Transverse colon (tissue), 4 donors: Measurements from ENCODE around the gene CHST13. TPM values are rescaled to one million over a fixed set of nuclear protein-coding genes. Genes with fewer than 3 reads are reported as not detected.

Source experiments
- DNase-seq: peaks from one replicate; pipeline ENCODE4 v3.0.0-alpha.2; 2019
- H3K27ac ChIP-seq, 4 donors: fragments of 200-600 bp; sonication (generic); 2 replicates each; pipeline ENCODE4 v1.5.1; 2016 to 2018; ENCODE audit warnings: inconsistent platforms in 4 of 4
- H3K27me3 ChIP-seq: fragments of 200-600 bp; sonication (generic); 2 replicates; pipeline ENCODE4 v1.5.1; 2017; ENCODE audit warnings: inconsistent platforms
- H3K36me3 ChIP-seq, 4 donors: fragments of 200-600 bp; sonication (generic); 2 replicates each; pipeline ENCODE4 v1.5.1; 2017 to 2019; ENCODE audit warnings: inconsistent platforms in 4 of 4
- H3K4me1 ChIP-seq, 4 donors: fragments of 200-600 bp; sonication (generic); 2 replicates each; pipeline ENCODE4 v1.5.1; 2017 to 2020; ENCODE audit warnings: inconsistent platforms in 4 of 4
- H3K4me3 ChIP-seq, 4 donors: fragments of 200-600 bp; sonication (generic); 1 replicate in 1 of 4; 2 replicates in 3 of 4; pipeline versions ENCODE4 v1.5.1 to v1.6.1; 2017 to 2019; ENCODE audit warnings: inconsistent platforms in 4 of 4
- H3K9me3 ChIP-seq, 2 donors: fragments of 200-600 bp; sonication (generic); 2 replicates each; pipeline ENCODE4 v1.5.1; 2017 to 2019; ENCODE audit warnings: inconsistent platforms in 2 of 2
- CTCF ChIP-seq, 5 experiments: fragments of 200-600 bp in 3 of 5; fragments of 450-650 bp in 2 of 5; sonication (generic) in 3 of 5; IDR thresholded peaks; 1 replicate in 2 of 5; 2 replicates in 3 of 5; pipeline ENCODE4 v1.5.1; 2016 to 2017; ENCODE audit warnings: antibody characterized with exemption in 5 of 5, inconsistent platforms in 3 of 5, mild to moderate bottlenecking in 2 of 5, moderate library complexity in 1 of 5
- EP300 ChIP-seq: sonication (generic); formaldehyde crosslinking; IDR thresholded peaks from one replicate; pipeline ENCODE4 v1.6.1; 2017; ENCODE audit warnings: antibody characterized with exemption, low read depth
- POLR2A ChIP-seq: fragments of 450-650 bp; IDR thresholded peaks from one replicate; pipeline ENCODE4 v1.6.1; 2016; ENCODE audit warnings: antibody characterized with exemption, mild to moderate bottlenecking, moderate library complexity
- POLR2AphosphoS5 ChIP-seq, 3 donors: sonication (generic); formaldehyde crosslinking; IDR thresholded peaks; one replicate each; pipeline ENCODE4 v1.6.1; 2016; ENCODE audit warnings: antibody characterized with exemption in 3 of 3
- WGBS, 2 donors: methylation state at CpG; one replicate each; pipeline ENCODE4 v1.1.5; 2018; ENCODE audit warnings: low coverage in 1 of 2; 5-methylcytosine and 5-hydroxymethylcytosine counted together
- in situ Hi-C, 4 donors: fragments of 200-750 bp; cut with MboI; loops; one replicate each; pipeline versions ENCODE4 v1.15.0 to v1.15.1; 2017; ENCODE audit warnings: low sequenced_read_pairs in 3 of 4, low pct_ligation_motif_present in 1 of 4, low pct_unique_long_range_greater_than_20kb in 1 of 4
- intact Hi-C: fragments of 100-400 bp; cut with DNase I; formaldehyde crosslinking; loops from one replicate; pipeline ENCODE4 v1.15.1; 2023; ENCODE audit warnings: low total_unique reads
- total RNA-seq, 4 donors: library from RNA; depleted of rRNA; stranded (reverse); fragments of >200 nt; gene quantifications; one replicate each; pipeline ENCODE4 v1.1.0, GENCODE V29; 2016

The CHST13 gene
- total RNA-seq, 4 donors from 2014 or later, result 2.0 to 6.4 (median 4.9) TPM; not detected in 1

- peaks cover 0 to 7% (median 2%) of the 10 kb centered on the region in 4 donors for H3K4me1 ChIP-seq
- DNase-seq, result no peak
- no peak overlapping the region for H3K4me3 ChIP-seq
- no peak overlapping the region for H3K27ac ChIP-seq
- no peaks in the 10 kb centered on the region for H3K9me3 ChIP-seq
- TF ChIP-seq POLR2AphosphoS5 (IDR thresholded peaks at IDR 0.05), result no peak
- peaks cover 10% of the 10 kb centered on the region for H3K27me3 ChIP-seq
- intact Hi-C loops, result no loop called here
- no peaks in the 10 kb centered on the region for H3K36me3 ChIP-seq
- in situ Hi-C loops, result no loop called here
- 56% methylated on average over 4 of the region's 4 CpGs; no CpG with 5 or more reads in 1 of the 2 donors for WGBS, 2 donors
Measured at GRCh38 chr3:126518779-126519177, 5.2 kb upstream of the CHST13 start.

GRCh38 chr3:126519506-126520455 is 4.2 kb upstream of the CHST13 start:
- Histone ChIP-seq H3K27ac (no peak overlapping the region), H3K9me3 (no peaks in the 10 kb centered on the region), H3K4me3 (no peak overlapping the region), H3K36me3 (no peaks in the 10 kb centered on the region), H3K27me3 (peaks cover 18% of the 10 kb centered on the region), H3K4me1 (peaks cover 4 to 15% (median 11%) of the 10 kb centered on the region in 4 donors)
- in situ Hi-C loops, result no loop called here
- DNase-seq, result no peak
- TF ChIP-seq CTCF (IDR thresholded peaks at IDR 0.05), result no peak
- 57 to 84% methylated on average over 1 to 10 of the region's 10 CpGs for WGBS, 2 donors
- intact Hi-C loops, result no loop called here

- Histone ChIP-seq H3K27me3 (peaks cover 19% of the 10 kb centered on the region), H3K4me1 (peaks cover 4 to 18% (median 13%) of the 10 kb centered on the region in 4 donors), H3K27ac (no peak overlapping the region), H3K4me3 (no peak overlapping the region), H3K9me3 (no peaks in the 10 kb centered on the region), H3K36me3 (no peaks in the 10 kb centered on the region)
- intact Hi-C loops, result no loop called here
- no peak for DNase-seq
- in situ Hi-C loops, result no loop called here
- WGBS, 2 donors, result 17 to 79% methylated on average over 1 to 11 of the region's 11 CpGs
- TF ChIP-seq POLR2AphosphoS5 (IDR thresholded peaks at IDR 0.05) (no peak), POLR2A (no peak), CTCF (IDR thresholded peaks at IDR 0.05) (no peak), EP300 (no peak)
Measured at GRCh38 chr3:126521122-126521891, 2.6 kb upstream of the CHST13 start.

GRCh38 chr3:126522363-126522788 is 1.6 kb upstream of the CHST13 start:
- peak; percentile 54 for DNase-seq
- H3K9me3 ChIP-seq, result no peaks in the 10 kb centered on the region
- peaks cover 19% of the 10 kb centered on the region for H3K27me3 ChIP-seq
- in situ Hi-C loops, result no loop called here
- 0% methylated on average over 2 to 6 of the region's 6 CpGs for WGBS, 2 donors
- H3K4me1 ChIP-seq, result peaks cover 4 to 18% (median 13%) of the 10 kb centered on the region in 4 donors
- H3K27ac ChIP-seq, result no peak overlapping the region
- no peaks in the 10 kb centered on the region for H3K36me3 ChIP-seq
- TF ChIP-seq EP300 (no peak), CTCF (IDR thresholded peaks at IDR 0.05) (peak; percentile 81 to 95 (median 94)), POLR2A (no peak), POLR2AphosphoS5 (IDR thresholded peaks at IDR 0.05) (no peak)
- H3K4me3 ChIP-seq, result no peak overlapping the region
- intact Hi-C loops, result no loop called here
